ENCODE results near the gene SIRT7.

DNA sequence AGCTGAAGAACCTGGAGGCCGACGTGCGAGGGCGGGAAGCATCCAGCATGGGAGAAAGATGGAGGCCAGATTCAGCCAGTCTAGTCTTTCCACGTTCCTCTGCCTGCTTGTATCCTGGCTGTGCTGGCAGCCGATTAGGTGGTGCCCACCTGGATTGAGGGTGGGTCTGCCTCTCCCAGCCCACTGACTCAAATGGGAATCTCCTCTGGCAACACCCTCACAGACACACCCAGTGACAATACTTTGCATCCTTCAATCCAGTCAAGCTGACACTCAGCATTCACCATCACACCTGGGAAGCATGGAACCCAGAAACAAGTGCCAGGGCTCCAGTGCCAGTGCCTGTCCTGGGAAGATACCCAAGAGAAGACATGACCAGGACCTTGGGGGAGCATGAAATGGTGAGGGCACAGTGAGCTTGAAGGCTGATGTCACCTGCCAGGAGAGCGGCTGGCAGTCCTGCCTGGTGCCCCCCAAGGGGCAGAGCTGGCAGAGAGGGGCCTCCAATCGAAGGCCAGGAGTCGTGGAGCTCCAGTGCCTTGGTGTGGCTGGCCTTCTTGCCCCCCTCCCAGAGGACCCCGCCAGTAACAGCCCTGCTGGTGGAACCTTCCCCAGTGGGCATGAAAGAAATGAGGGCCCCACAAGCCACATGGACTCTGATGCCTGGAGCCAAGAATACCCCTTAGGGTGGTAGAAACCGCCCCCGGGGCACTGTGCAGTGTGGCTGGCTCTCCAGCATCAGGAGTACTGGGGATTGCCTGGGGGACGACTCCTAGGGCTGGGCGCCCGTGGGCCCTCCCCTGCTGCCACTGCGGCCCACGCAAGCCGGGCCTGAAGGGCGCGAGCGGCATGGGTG, 16.6 kb downstream of the SIRT7 start:
- no peak for TF ChIP-seq EZH2 (IDR thresholded peaks at IDR 0.05; ENCODE audit: insufficient read depth, low read length)
- TF ChIP-seq, protein P1, sequence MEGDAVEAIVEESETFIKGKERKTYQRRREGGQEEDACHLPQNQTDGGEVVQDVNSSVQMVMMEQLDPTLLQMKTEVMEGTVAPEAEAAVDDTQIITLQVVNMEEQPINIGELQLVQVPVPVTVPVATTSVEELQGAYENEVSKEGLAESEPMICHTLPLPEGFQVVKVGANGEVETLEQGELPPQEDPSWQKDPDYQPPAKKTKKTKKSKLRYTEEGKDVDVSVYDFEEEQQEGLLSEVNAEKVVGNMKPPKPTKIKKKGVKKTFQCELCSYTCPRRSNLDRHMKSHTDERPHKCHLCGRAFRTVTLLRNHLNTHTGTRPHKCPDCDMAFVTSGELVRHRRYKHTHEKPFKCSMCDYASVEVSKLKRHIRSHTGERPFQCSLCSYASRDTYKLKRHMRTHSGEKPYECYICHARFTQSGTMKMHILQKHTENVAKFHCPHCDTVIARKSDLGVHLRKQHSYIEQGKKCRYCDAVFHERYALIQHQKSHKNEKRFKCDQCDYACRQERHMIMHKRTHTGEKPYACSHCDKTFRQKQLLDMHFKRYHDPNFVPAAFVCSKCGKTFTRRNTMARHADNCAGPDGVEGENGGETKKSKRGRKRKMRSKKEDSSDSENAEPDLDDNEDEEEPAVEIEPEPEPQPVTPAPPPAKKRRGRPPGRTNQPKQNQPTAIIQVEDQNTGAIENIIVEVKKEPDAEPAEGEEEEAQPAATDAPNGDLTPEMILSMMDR (IDR thresholded peaks at IDR 0.05; ENCODE audit: insufficient read depth, low read depth, low read length), result no peak
